ENCODE measurements around the gene DOCK9. TPM values are rescaled to one million over a fixed set of nuclear protein-coding genes. Genes with fewer than 3 reads are reported as not detected.

DOCK9 gene
- polyA plus RNA-seq, 1 of the 3 experiments (the other 2 are of a cell fraction): 16.6 TPM

- no peak for DNase-seq
- TF ChIP-seq ZBTB33 (IDR thresholded peaks at IDR 0.05; ENCODE audit: borderline replicate concordance, low read depth) (no peak), GATA2 (CRISPR knock-in tag; IDR thresholded peaks at IDR 0.05) (no peak), FOXM1 (IDR thresholded peaks at IDR 0.05; ENCODE audit: low read depth) (no peak), YY1 (IDR thresholded peaks at IDR 0.05; ENCODE audit: low read depth) (no peak), SMC3 (IDR thresholded peaks at IDR 0.05; ENCODE audit: low read depth, low read length) (no peak), EZH2phosphoT487 (IDR thresholded peaks at IDR 0.05; ENCODE audit: borderline replicate concordance, low read depth) (no peak)
- H3K4me3 ChIP-seq (ENCODE audit: low read depth in 2 of 2, low read length in 1 of 2): no peak overlapping the region
- H3K9me3 ChIP-seq: no peaks in the 10 kb centered on the region
- WGBS (ENCODE audit: low lambda C conversion rate): 94% methylated on average over 7 of the region's 7 CpGs
- ChIA-PET POLR2A (no interaction called here), CTCF (interaction anchor here (0.7 kb wide), 1 partner anchor 16 kb away, joined by 3 read pairs; no protein-coding TSS in a partner anchor)
- H3K4me2 ChIP-seq: no peak overlapping the region
- no peaks in the 10 kb centered on the region for H3K79me2 ChIP-seq (ENCODE audit: insufficient read depth)
- no peak overlapping the region for H3K9ac ChIP-seq
- no peaks in the 10 kb centered on the region for H3K9me2 ChIP-seq
- H3K4me1 ChIP-seq (ENCODE audit: control insufficient read depth in 1 of 2, insufficient read depth in 2 of 2, low read depth in 1 of 2, low read length in 1 of 2): no peaks in the 10 kb centered on the region; a peak in 1 of 4 replicates
- H3K27ac ChIP-seq (ENCODE audit: low read depth in 2 of 2, low read length in 1 of 2): no peak overlapping the region
- H3K36me3 ChIP-seq (replicated peaks in 1 of 2; ENCODE audit: control insufficient read depth in 1 of 2, insufficient read depth in 2 of 2, low read length in 1 of 2): no peaks in the 10 kb centered on the region
- H3F3A ChIP-seq (replicated peaks; ENCODE audit: insufficient read depth): peaks cover 6% of the 10 kb centered on the region
- no peaks in the 10 kb centered on the region for H3K27me3 ChIP-seq (ENCODE audit: insufficient read depth)
- no peak overlapping the region for H2AFZ ChIP-seq (ENCODE audit: low read depth)
- H4K20me1 ChIP-seq (ENCODE audit: insufficient read depth): no peaks in the 10 kb centered on the region
Measured at GRCh38 chr13:99027260-99027659, 49.4 kb upstream of the DOCK9 start.

GRCh38 chr13:99022941-99023340, 45.1 kb upstream of the DOCK9 start:
- ChIA-PET POLR2A (no interaction called here), CTCF (interaction anchor here (0.7 kb wide), 1 partner anchor 13 kb away, joined by 3 read pairs; no protein-coding TSS in a partner anchor)
- Histone ChIP-seq H3K9me3 (no peaks in the 10 kb centered on the region), H3K36me3 (replicated peaks in 1 of 2; ENCODE audit: control insufficient read depth in 1 of 2, insufficient read depth in 2 of 2, low read length in 1 of 2) (no peaks in the 10 kb centered on the region), H3K27ac (ENCODE audit: low read depth in 2 of 2, low read length in 1 of 2) (no peak overlapping the region), H3K4me2 (no peak overlapping the region), H3K4me3 (ENCODE audit: low read depth in 2 of 2, low read length in 1 of 2) (no peak overlapping the region), H3K9ac (no peak overlapping the region), H3K4me1 (ENCODE audit: control insufficient read depth in 1 of 2, insufficient read depth in 2 of 2, low read depth in 1 of 2, low read length in 1 of 2) (peaks cover 0 to 6% of the 10 kb centered on the region in 2 experiments; a peak in 1 of 4 replicates), H3K79me2 (ENCODE audit: insufficient read depth) (no peaks in the 10 kb centered on the region), H3F3A (replicated peaks; ENCODE audit: insufficient read depth) (peaks cover 11% of the 10 kb centered on the region), H2AFZ (ENCODE audit: low read depth) (no peak overlapping the region), H3K27me3 (ENCODE audit: insufficient read depth) (no peaks in the 10 kb centered on the region), H3K9me2 (no peaks in the 10 kb centered on the region), H4K20me1 (ENCODE audit: insufficient read depth) (no peaks in the 10 kb centered on the region)
- no peak for TF ChIP-seq NFIC (IDR thresholded peaks at IDR 0.05; ENCODE audit: borderline replicate concordance)
- no peak for TF ChIP-seq ELF1 (IDR thresholded peaks at IDR 0.05)
- 85% methylated on average over 4 of the region's 4 CpGs for WGBS (ENCODE audit: low lambda C conversion rate)
- no peak for DNase-seq

GRCh38 chr13:99018418-99019180, 40.7 kb upstream of the DOCK9 start:
- H2AFZ ChIP-seq (ENCODE audit: low read depth): no peak overlapping the region
- DNase-seq: no peak
- no peak overlapping the region for H3K4me3 ChIP-seq (ENCODE audit: low read depth in 2 of 2, low read length in 1 of 2)
- CTCF ChIA-PET: interaction anchor here (1.0 to 1.5 kb wide), 5 partner anchors 10 to 178 kb away, joined by 3 to 7 read pairs (median 3); no protein-coding TSS in a partner anchor
- no peaks in the 10 kb centered on the region for H3K79me2 ChIP-seq (ENCODE audit: insufficient read depth)
- H3K9me2 ChIP-seq: no peaks in the 10 kb centered on the region
- no peaks in the 10 kb centered on the region for H4K20me1 ChIP-seq (ENCODE audit: insufficient read depth)
- H3K36me3 ChIP-seq (replicated peaks in 1 of 2; ENCODE audit: control insufficient read depth in 1 of 2, insufficient read depth in 2 of 2, low read length in 1 of 2): no peaks in the 10 kb centered on the region
- peaks cover 12% of the 10 kb centered on the region for H3F3A ChIP-seq (replicated peaks; ENCODE audit: insufficient read depth)
- 90% methylated on average over 3 of the region's 3 CpGs for WGBS (ENCODE audit: low lambda C conversion rate)
- no peaks in the 10 kb centered on the region for H3K9me3 ChIP-seq
- H3K27ac ChIP-seq (ENCODE audit: low read depth in 2 of 2, low read length in 1 of 2): peak overlapping the region; percentile 25 to 71; a peak in 3 of 4 replicates
- peak; percentile 35; the same call in 1 of the 2 replicates for TF ChIP-seq PBX3 (IDR thresholded peaks at IDR 0.05)
- TF ChIP-seq TEAD4 (IDR thresholded peaks at IDR 0.05; ENCODE audit: borderline replicate concordance, insufficient read depth): peak; percentile 38; the same call in 1 of the 2 replicates
- TF ChIP-seq JUND (IDR thresholded peaks at IDR 0.05): peak; percentile 62
- TF ChIP-seq SMC3 (IDR thresholded peaks at IDR 0.05; ENCODE audit: low read depth, low read length): no peak
- TF ChIP-seq TCF12 (IDR thresholded peaks at IDR 0.05): 0 out of 2 replicates have a peak, but pooled peaks have one; percentile 36
- TF ChIP-seq RXRA (IDR thresholded peaks at IDR 0.05; ENCODE audit: borderline replicate concordance, low read depth): no peak
- peak; percentile 33; the same call in 1 of the 2 replicates for TF ChIP-seq FOSL2 (IDR thresholded peaks at IDR 0.05; ENCODE audit: borderline replicate concordance, low read depth)
- peak; percentile 62 for TF ChIP-seq NFIC (IDR thresholded peaks at IDR 0.05; ENCODE audit: borderline replicate concordance)
- no peak overlapping the region for H3K9ac ChIP-seq
- 0 out of 2 replicates have a peak overlapping the region, but pooled peaks have one; percentile 14 for H3K4me2 ChIP-seq
- no peaks in the 10 kb centered on the region for H3K27me3 ChIP-seq (ENCODE audit: insufficient read depth)
- peaks cover 0 to 6% of the 10 kb centered on the region in 2 experiments; a peak in 2 of 4 replicates for H3K4me1 ChIP-seq (ENCODE audit: control insufficient read depth in 1 of 2, insufficient read depth in 2 of 2, low read depth in 1 of 2, low read length in 1 of 2)
- POLR2A ChIA-PET: no interaction called here

Measured in SK-N-SH (cell line).